Cerebellar nuclear complex (tissue), 1 donor: ENCODE results near the gene PHAF1.

Experiments used
- DNase-seq, 2 experiments: peaks; one replicate each; lab custom pipeline; 2025; lab: John Stamatoyannopoulos, UW

PHAF1 gene

GRCh38 chr16:67109407-67110135 is at the start of gene PHAF1:
Gene PHAF1 (plus strand): TSS chr16:67109941. CDS start chr16:67110176, 235 bp downstream.
- DNase-seq, result peak; percentile 30 to 74

GRCh38 chr16:67063008-67063407 is 46.7 kb upstream of the PHAF1 start:
- no peak for DNase-seq

GRCh38 chr16:67068212-67068753 is 41.5 kb upstream of the PHAF1 start:
- DNase-seq, result no peak

- no peak for DNase-seq
Measured at GRCh38 chr16:67071476-67072048, 38.2 kb upstream of the PHAF1 start.

GRCh38 chr16:67075331-67075730 is 34.4 kb upstream of the PHAF1 start:
- no peak for DNase-seq

- no peak for DNase-seq
Measured at GRCh38 chr16:67077871-67078270, 31.9 kb upstream of the PHAF1 start.

GRCh38 chr16:67082100-67082499 is 27.6 kb upstream of the PHAF1 start:
- DNase-seq, result no peak

GRCh38 chr16:67082891-67083290 is 26.9 kb upstream of the PHAF1 start:
- DNase-seq, result no peak

- DNase-seq, result no peak
Measured at GRCh38 chr16:67084345-67085028, 25.3 kb upstream of the PHAF1 start.

GRCh38 chr16:67086822-67087221 is 22.9 kb upstream of the PHAF1 start:
- no peak for DNase-seq

GRCh38 chr16:67087291-67087690 is 22.4 kb upstream of the PHAF1 start:
- DNase-seq, result no peak

GRCh38 chr16:67087803-67088202 is 21.9 kb upstream of the PHAF1 start:
- DNase-seq, result no peak

GRCh38 chr16:67088551-67088950 is 21.2 kb upstream of the PHAF1 start:
- DNase-seq, result no peak

GRCh38 chr16:67089101-67089500 is 20.6 kb upstream of the PHAF1 start:
- DNase-seq, result no peak

- DNase-seq, result no peak
Measured at GRCh38 chr16:67091906-67092566, 17.7 kb upstream of the PHAF1 start.

GRCh38 chr16:67093098-67093726 is 16.5 kb upstream of the PHAF1 start:
- DNase-seq, result no peak

GRCh38 chr16:67098599-67098998 is 11.1 kb upstream of the PHAF1 start:
- no peak for DNase-seq

- no peak for DNase-seq
Measured at GRCh38 chr16:67100569-67101310, 9.0 kb upstream of the PHAF1 start.

- DNase-seq, result no peak
Measured at GRCh38 chr16:67101311-67102082, 8.2 kb upstream of the PHAF1 start.

- DNase-seq, result no peak
Measured at GRCh38 chr16:67104061-67104460, 5.7 kb upstream of the PHAF1 start.
